ENCODE measurements around the gene VBP1.
"Not testable (repeated sequence)": the region's sequence is repeated elsewhere in the genome, so short reads cannot be mapped to it uniquely, and the experiment has no call there.

Gene VBP1

DNA sequence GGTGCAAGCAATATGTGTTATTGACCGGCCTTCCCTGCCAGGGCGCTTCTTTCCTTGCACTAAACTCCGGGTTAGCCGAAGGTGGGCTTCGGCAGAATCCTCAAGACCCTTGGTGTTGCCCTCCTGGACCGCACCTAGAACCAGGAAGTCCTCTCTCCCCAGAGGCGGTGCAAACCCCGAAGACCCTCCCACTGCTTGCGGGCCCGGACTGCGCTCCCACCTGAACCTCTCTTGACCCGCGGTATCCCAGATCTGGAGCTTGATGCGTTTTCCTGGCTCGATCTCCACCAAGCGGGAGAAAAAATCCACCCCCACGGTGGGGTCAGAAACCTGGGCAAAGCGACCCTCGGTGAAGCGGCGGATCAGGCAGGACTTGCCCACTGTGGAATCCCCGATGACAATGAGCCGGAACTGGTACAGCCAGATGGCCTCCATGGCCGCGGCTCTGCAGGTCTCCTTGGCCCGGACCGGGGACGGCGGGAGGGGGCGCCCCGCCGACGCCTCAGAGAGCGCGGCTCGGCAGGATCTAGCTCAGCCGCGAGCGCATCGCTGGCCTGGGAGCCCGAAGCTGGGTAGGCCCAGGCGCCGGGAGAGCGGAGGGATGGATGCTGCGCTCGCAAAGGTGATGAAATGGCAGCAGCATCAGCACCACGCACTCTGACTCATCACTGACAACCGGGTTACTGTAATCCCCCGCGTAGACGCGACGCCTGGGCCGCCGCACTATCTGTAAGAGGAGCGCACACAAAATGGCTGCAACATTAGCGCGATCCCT lies 47.8 kb downstream of the VBP1 start, which contains the start of gene RAB39B:
Gene RAB39B (minus strand): TSS at position 638 of the 775 bp plus-strand sequence. CDS start 203 bp downstream, at position 435.
- peak; percentile 16 for DNase-seq (ENCODE audit: low spot score)

GRCh38 chrX:155266439-155266838 lies 50.2 kb downstream of the VBP1 start:
- DNase-seq (ENCODE audit: low spot score): no peak

GRCh38 chrX:155267995-155268394 lies 51.7 kb downstream of the VBP1 start:
- DNase-seq (ENCODE audit: low spot score): not testable (repeated sequence)

- DNase-seq (ENCODE audit: low spot score): no peak
Observed at GRCh38 chrX:155270969-155271368, 54.7 kb downstream of the VBP1 start.

DNA sequence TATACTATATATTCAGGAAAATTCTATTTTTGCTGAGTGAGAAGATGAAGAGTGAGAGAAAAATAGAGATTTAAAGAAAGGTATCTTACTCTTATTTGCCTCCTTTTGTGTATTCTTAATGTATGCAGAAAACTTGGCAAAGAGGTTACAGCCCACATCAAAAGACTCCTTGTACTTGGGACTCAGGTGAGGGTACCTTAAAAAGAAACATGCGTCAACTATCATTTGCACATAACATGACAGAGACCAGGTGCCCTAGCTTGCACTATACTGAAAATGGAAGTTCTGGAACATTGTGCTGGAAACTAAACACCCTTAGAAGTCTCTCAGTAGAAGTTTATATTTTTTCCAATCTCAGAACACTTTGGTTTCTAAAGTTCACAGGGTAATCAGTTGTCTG lies 63.6 kb downstream of the VBP1 start:
- DNase-seq (ENCODE audit: low spot score): no peak

Measured in HuH-7.5 (cell line).